ENCODE measurements around the gene SDC4. TPM values are rescaled to one million over a fixed set of nuclear protein-coding genes. Genes with fewer than 3 reads are reported as not detected.
A peak's percentile ranks its signal among the peaks of the same experiment; 100 is the strongest.

The SDC4 gene
- polyA plus RNA-seq, 1 of the 3 experiments (the other 2 are of a cell fraction), result 131 TPM

GRCh38 chr20:45373353-45374100, 25.3 kb upstream of the SDC4 start:
- Histone ChIP-seq H4K20me1 (ENCODE audit: insufficient read depth) (no peaks in the 10 kb centered on the region), H2AFZ (ENCODE audit: low read depth) (no peak overlapping the region), H3K27ac (ENCODE audit: low read depth in 2 of 2, low read length in 1 of 2) (no peak overlapping the region), H3K9me2 (no peaks in the 10 kb centered on the region), H3K4me2 (no peak overlapping the region), H3K4me1 (ENCODE audit: control insufficient read depth in 1 of 2, insufficient read depth in 2 of 2, low read depth in 1 of 2, low read length in 1 of 2) (no peaks in the 10 kb centered on the region), H3F3A (replicated peaks; ENCODE audit: insufficient read depth) (no peaks in the 10 kb centered on the region), H3K36me3 (replicated peaks in 1 of 2; ENCODE audit: control insufficient read depth in 1 of 2, insufficient read depth in 2 of 2, low read length in 1 of 2) (peaks cover 6 to 11% of the 10 kb centered on the region in 2 experiments), H3K27me3 (ENCODE audit: insufficient read depth) (no peaks in the 10 kb centered on the region), H3K4me3 (ENCODE audit: low read depth in 2 of 2, low read length in 1 of 2) (no peak overlapping the region), H3K9me3 (no peaks in the 10 kb centered on the region), H3K9ac (no peak overlapping the region), H3K79me2 (ENCODE audit: insufficient read depth) (no peaks in the 10 kb centered on the region)
- 66% methylated on average over 32 of the region's 38 CpGs for WGBS (ENCODE audit: low lambda C conversion rate)
- ChIA-PET CTCF (interaction anchor here (0.5 to 15.6 kb wide), 35 partner anchors 10 to 1517 kb away, joined by 3 to 143 read pairs (median 5); partner anchors contain the start of genes DBNDD2, PIGT and SYS1), POLR2A (interaction anchor here (1.1 to 1.2 kb wide), 3 partner anchors 11 to 64 kb away, joined by 3 to 5 read pairs (median 4); partner anchors contain the start of gene SYS1)
- peak; percentile 83 for DNase-seq
- no peak for TF ChIP-seq ELF1 (IDR thresholded peaks at IDR 0.05)
- TF ChIP-seq SMC3 (IDR thresholded peaks at IDR 0.05; ENCODE audit: low read depth, low read length), result peak; percentile 80
- TF ChIP-seq, protein P1, sequence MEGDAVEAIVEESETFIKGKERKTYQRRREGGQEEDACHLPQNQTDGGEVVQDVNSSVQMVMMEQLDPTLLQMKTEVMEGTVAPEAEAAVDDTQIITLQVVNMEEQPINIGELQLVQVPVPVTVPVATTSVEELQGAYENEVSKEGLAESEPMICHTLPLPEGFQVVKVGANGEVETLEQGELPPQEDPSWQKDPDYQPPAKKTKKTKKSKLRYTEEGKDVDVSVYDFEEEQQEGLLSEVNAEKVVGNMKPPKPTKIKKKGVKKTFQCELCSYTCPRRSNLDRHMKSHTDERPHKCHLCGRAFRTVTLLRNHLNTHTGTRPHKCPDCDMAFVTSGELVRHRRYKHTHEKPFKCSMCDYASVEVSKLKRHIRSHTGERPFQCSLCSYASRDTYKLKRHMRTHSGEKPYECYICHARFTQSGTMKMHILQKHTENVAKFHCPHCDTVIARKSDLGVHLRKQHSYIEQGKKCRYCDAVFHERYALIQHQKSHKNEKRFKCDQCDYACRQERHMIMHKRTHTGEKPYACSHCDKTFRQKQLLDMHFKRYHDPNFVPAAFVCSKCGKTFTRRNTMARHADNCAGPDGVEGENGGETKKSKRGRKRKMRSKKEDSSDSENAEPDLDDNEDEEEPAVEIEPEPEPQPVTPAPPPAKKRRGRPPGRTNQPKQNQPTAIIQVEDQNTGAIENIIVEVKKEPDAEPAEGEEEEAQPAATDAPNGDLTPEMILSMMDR (IDR thresholded peaks at IDR 0.05), result peak; percentile 76
- peak; percentile 74 for TF ChIP-seq RAD21 (IDR thresholded peaks at IDR 0.05; ENCODE audit: low read length)
- no peak for TF ChIP-seq FOXM1 (IDR thresholded peaks at IDR 0.05; ENCODE audit: low read depth)
- TF ChIP-seq NFIC (IDR thresholded peaks at IDR 0.05; ENCODE audit: borderline replicate concordance), result peak; percentile 39; the same call in 1 of the 2 replicates

DNA sequence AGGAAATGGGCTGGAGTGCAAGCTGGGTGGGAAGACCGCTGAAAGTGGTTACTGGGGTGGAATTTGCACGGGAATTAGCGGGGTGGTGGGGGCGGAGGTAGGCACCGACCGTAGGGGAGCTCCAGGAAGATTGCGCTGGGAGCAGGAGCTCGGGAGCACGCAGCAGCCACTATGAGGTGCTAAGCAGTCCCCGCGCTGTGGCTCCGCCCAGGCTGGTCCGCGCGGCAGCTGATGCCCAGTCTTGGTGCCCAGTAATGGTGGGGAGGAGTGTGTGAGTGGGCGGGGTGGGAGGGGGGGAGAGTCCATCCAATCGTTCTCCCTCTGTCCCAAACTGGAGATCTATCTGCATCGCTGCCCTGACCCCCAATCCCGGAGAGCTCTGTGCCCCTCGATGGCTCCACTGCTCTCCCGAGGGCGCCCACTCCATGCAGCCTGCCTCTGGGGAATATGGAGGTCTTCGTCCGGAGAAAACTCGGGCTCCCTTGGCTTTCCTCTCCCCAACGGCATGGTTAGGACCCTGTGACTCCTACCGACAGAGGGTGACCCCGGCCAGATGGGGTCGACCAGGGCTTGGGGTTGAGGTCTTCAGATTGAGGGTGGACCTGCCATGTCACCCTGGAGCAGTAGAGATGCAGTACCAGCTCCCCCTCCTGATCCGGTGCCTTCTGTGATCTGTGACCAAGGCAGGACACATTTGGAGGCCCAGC, 24.6 kb upstream of the SDC4 start:
- no peaks in the 10 kb centered on the region for H3K79me2 ChIP-seq (ENCODE audit: insufficient read depth)
- ChIA-PET CTCF (interaction anchor here (1.3 to 15.6 kb wide), 17 partner anchors 10 to 79 kb away, joined by 4 to 143 read pairs (median 8); partner anchors contain the start of genes DBNDD2, PIGT, RBPJL and SYS1), POLR2A (interaction anchor here (1.1 kb wide), 1 partner anchor 10 kb away, joined by 3 read pairs; the partner anchor contains the start of gene SYS1)
- no peaks in the 10 kb centered on the region for H3K9me2 ChIP-seq
- 90% methylated on average over 21 of the region's 30 CpGs for WGBS (ENCODE audit: low lambda C conversion rate)
- H4K20me1 ChIP-seq (ENCODE audit: insufficient read depth), result no peaks in the 10 kb centered on the region
- no peak overlapping the region for H2AFZ ChIP-seq (ENCODE audit: low read depth)
- H3K4me2 ChIP-seq, result no peak overlapping the region
- no peaks in the 10 kb centered on the region for H3K27me3 ChIP-seq (ENCODE audit: insufficient read depth)
- no peak overlapping the region for H3K4me3 ChIP-seq (ENCODE audit: low read depth in 2 of 2, low read length in 1 of 2)
- TF ChIP-seq TAF1 (IDR thresholded peaks at IDR 0.05; ENCODE audit: borderline replicate concordance, low read depth, low read length), result no peak
- TF ChIP-seq GABPA (IDR thresholded peaks at IDR 0.05; ENCODE audit: low read depth), result no peak
- TF ChIP-seq, protein P2, sequence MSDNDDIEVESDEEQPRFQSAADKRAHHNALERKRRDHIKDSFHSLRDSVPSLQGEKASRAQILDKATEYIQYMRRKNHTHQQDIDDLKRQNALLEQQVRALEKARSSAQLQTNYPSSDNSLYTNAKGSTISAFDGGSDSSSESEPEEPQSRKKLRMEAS (IDR thresholded peaks at IDR 0.05; ENCODE audit: low read depth), result no peak
- no peak for TF ChIP-seq USF2 (IDR thresholded peaks at IDR 0.05; ENCODE audit: borderline replicate concordance, low read depth, low read length)
- TF ChIP-seq, protein P3, sequence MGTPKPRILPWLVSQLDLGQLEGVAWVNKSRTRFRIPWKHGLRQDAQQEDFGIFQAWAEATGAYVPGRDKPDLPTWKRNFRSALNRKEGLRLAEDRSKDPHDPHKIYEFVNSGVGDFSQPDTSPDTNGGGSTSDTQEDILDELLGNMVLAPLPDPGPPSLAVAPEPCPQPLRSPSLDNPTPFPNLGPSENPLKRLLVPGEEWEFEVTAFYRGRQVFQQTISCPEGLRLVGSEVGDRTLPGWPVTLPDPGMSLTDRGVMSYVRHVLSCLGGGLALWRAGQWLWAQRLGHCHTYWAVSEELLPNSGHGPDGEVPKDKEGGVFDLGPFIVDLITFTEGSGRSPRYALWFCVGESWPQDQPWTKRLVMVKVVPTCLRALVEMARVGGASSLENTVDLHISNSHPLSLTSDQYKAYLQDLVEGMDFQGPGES (IDR thresholded peaks at IDR 0.05; ENCODE audit: low read depth, low read length), result no peak
- TF ChIP-seq RFX5 (IDR thresholded peaks at IDR 0.05; ENCODE audit: low read length), result no peak
- no peak overlapping the region for H3K9ac ChIP-seq
- peaks cover 13% of the 10 kb centered on the region in 2 experiments for H3K36me3 ChIP-seq (replicated peaks in 1 of 2; ENCODE audit: control insufficient read depth in 1 of 2, insufficient read depth in 2 of 2, low read length in 1 of 2)
- no peaks in the 10 kb centered on the region for H3F3A ChIP-seq (replicated peaks; ENCODE audit: insufficient read depth)
- H3K4me1 ChIP-seq (ENCODE audit: control insufficient read depth in 1 of 2, insufficient read depth in 2 of 2, low read depth in 1 of 2, low read length in 1 of 2), result no peaks in the 10 kb centered on the region
- H3K27ac ChIP-seq (ENCODE audit: low read depth in 2 of 2, low read length in 1 of 2), result no peak overlapping the region
- no peaks in the 10 kb centered on the region for H3K9me3 ChIP-seq
- no peak for DNase-seq
